GM12864 (cell line): ENCODE data around the gene FOXO4.
A peak's percentile ranks its signal among the peaks of the same experiment; 100 is the strongest.

Experiments
- DNase-seq: peaks from one replicate; pipeline ENCODE4 v3.0.0-alpha.2; 2011; ENCODE audit warnings: low read depth
- H3K4me3 ChIP-seq: 2 replicates; pipeline ENCODE4 v1.5.1; 2011; ENCODE audit warnings: mild to moderate bottlenecking, low read depth, low read length, control low read depth
- CTCF ChIP-seq: IDR thresholded peaks from 2 replicates; pipeline ENCODE4 v1.5.1; 2011; ENCODE audit warnings: low read depth, mild to moderate bottlenecking, moderate library complexity, low read length, control low read depth, inconsistent platforms; ENCODE audit errors: missing control alignments

FOXO4 gene

GRCh38 chrX:71067089-71067488, 28.6 kb upstream of the FOXO4 start:
- DNase-seq: no peak
- peak overlapping the region; percentile 80 for H3K4me3 ChIP-seq
- TF ChIP-seq CTCF: no peak

GRCh38 chrX:71067712-71068043, 28.0 kb upstream of the FOXO4 start:
- no peak for TF ChIP-seq CTCF
- H3K4me3 ChIP-seq: peak overlapping the region; percentile 80
- no peak for DNase-seq

GRCh38 chrX:71068044-71068918, 27.4 kb upstream of the FOXO4 start, which contains the start of gene SNX12:
Gene SNX12 (minus strand): TSS chrX:71068334. CDS start chrX:71068306, 28 bp downstream.
- peak; percentile 86 for DNase-seq
- peak within 1 kb of the TSS; percentile 80 for H3K4me3 ChIP-seq
- no peak for TF ChIP-seq CTCF

- no peak overlapping the region for H3K4me3 ChIP-seq
- no peak for DNase-seq
- TF ChIP-seq CTCF: no peak
These were observed 25.1 kb upstream of the FOXO4 start for GRCh38 chrX:71070531-71070930.

GRCh38 chrX:71081330-71082123, 14.1 kb upstream of the FOXO4 start:
- TF ChIP-seq CTCF: no peak
- no peak for DNase-seq
- no peak overlapping the region for H3K4me3 ChIP-seq

GRCh38 chrX:71082124-71082647, 13.5 kb upstream of the FOXO4 start:
- no peak for TF ChIP-seq CTCF
- no peak for DNase-seq

More at GRCh38 chrX:71082124-71082647, 13.5 kb upstream of the FOXO4 start:
- H3K4me3 ChIP-seq: no peak overlapping the region
